Large intestine (tissue), 3 donors: ENCODE data around the gene LIPC. TPM values are rescaled to one million over a fixed set of nuclear protein-coding genes. Genes with fewer than 3 reads are reported as not detected.

Experiments used
- DNase-seq, 2 donors: peaks; one replicate each; pipeline versions ENCODE4 v3.0.0 to v3.0.0-alpha.2; 2013
- H3K27ac ChIP-seq: one replicate; pipeline ENCODE4 v1.5.1; 2013; ENCODE audit warnings: low read length
- H3K27me3 ChIP-seq: 2 replicates; pipeline ENCODE4 v1.6.1; 2013; ENCODE audit warnings: low read length; ENCODE audit not compliant: control insufficient read depth, insufficient read depth
- H3K36me3 ChIP-seq: 2 replicates; pipeline ENCODE4 v1.6.1; 2013; ENCODE audit warnings: low read length; ENCODE audit not compliant: control insufficient read depth, insufficient read depth
- H3K4me1 ChIP-seq: one replicate; pipeline ENCODE4 v1.6.1; 2013; ENCODE audit warnings: low read length; ENCODE audit not compliant: control insufficient read depth, insufficient read depth
- H3K4me3 ChIP-seq: one replicate; pipeline ENCODE4 v1.5.1; 2013; ENCODE audit warnings: low read length
- H3K9me3 ChIP-seq: one replicate; pipeline ENCODE4 v1.6.1; 2013; ENCODE audit warnings: mild to moderate bottlenecking, low read depth, low read length, moderate library complexity; ENCODE audit not compliant: control insufficient read depth
- WGBS: methylation state at CpG from one replicate; pipeline ENCODE4 v1.1.5; 2013; ENCODE audit warnings: low lambda C conversion rate; ENCODE audit not compliant: insufficient coverage; 5-methylcytosine and 5-hydroxymethylcytosine counted together
- polyA plus RNA-seq: library from polyadenylated mRNA; unstranded; fragments of 120-200 nt; gene quantifications from one replicate; pipeline ENCODE4 v1.2.1, GENCODE V29; 2013

The LIPC gene
- polyA plus RNA-seq, 1 donor, result 0.25 TPM

- no CpG with 5 or more reads among the region's 3 CpGs for WGBS
- DNase-seq, result no peak
- Histone ChIP-seq H3K9me3 (peaks cover 5% of the 10 kb centered on the region), H3K4me3 (no peak overlapping the region), H3K4me1 (no peaks in the 10 kb centered on the region), H3K27ac (no peak overlapping the region), H3K36me3 (no peaks in the 10 kb centered on the region), H3K27me3 (no peaks in the 10 kb centered on the region)
Measured at GRCh38 chr15:58491499-58492202, 59.9 kb downstream of the LIPC start.

GRCh38 chr15:58492661-58493397 lies 61.0 kb downstream of the LIPC start:
- Histone ChIP-seq H3K27ac (no peak overlapping the region), H3K4me1 (no peaks in the 10 kb centered on the region), H3K4me3 (no peak overlapping the region), H3K27me3 (no peaks in the 10 kb centered on the region), H3K36me3 (no peaks in the 10 kb centered on the region), H3K9me3 (peaks cover 5% of the 10 kb centered on the region)
- DNase-seq, result no peak
- no CpG with 5 or more reads among the region's 7 CpGs for WGBS

DNA sequence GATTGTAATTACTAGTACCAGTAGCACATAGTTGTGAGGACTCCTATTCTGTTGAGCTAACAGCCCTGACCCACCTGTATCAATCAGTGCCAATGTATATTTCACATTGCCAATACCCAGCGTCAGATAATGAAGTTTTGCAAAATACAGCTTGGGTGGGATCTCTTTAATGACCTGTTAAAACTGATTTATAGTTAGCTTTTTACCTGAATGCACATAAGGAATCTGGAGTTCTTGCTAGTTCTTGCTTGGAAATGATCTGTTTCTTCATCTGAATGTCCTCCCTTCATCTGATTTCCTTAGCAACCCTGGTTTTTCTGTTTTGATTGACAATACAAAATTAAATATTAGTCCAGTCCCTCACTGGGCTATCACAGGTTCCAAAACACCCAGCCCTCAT lies 62.8 kb downstream of the LIPC start:
- no peak overlapping the region for H3K27ac ChIP-seq
- WGBS, result no CpG with 5 or more reads among the region's 1 CpG
- H3K4me3 ChIP-seq, result no peak overlapping the region

GRCh38 chr15:58495891-58496408 lies 64.2 kb downstream of the LIPC start:
- Histone ChIP-seq H3K36me3 (no peaks in the 10 kb centered on the region), H3K4me1 (no peaks in the 10 kb centered on the region), H3K27ac (no peak overlapping the region), H3K9me3 (no peaks in the 10 kb centered on the region), H3K27me3 (no peaks in the 10 kb centered on the region), H3K4me3 (no peak overlapping the region)
- no peak for DNase-seq
- no CpG with 5 or more reads among the region's 3 CpGs for WGBS

More for the DNA sequence above, 62.8 kb downstream of the LIPC start:
- Histone ChIP-seq H3K4me1 (no peaks in the 10 kb centered on the region), H3K9me3 (no peaks in the 10 kb centered on the region), H3K36me3 (no peaks in the 10 kb centered on the region), H3K27me3 (no peaks in the 10 kb centered on the region)
- no peak for DNase-seq

- Histone ChIP-seq H3K27me3 (no peaks in the 10 kb centered on the region), H3K9me3 (no peaks in the 10 kb centered on the region), H3K4me3 (no peak overlapping the region), H3K4me1 (no peaks in the 10 kb centered on the region), H3K36me3 (no peaks in the 10 kb centered on the region), H3K27ac (no peak overlapping the region)
- WGBS, result no CpG with 5 or more reads among the region's 9 CpGs
- no peak for DNase-seq
Measured at GRCh38 chr15:58497046-58497785, 65.4 kb downstream of the LIPC start.

DNA sequence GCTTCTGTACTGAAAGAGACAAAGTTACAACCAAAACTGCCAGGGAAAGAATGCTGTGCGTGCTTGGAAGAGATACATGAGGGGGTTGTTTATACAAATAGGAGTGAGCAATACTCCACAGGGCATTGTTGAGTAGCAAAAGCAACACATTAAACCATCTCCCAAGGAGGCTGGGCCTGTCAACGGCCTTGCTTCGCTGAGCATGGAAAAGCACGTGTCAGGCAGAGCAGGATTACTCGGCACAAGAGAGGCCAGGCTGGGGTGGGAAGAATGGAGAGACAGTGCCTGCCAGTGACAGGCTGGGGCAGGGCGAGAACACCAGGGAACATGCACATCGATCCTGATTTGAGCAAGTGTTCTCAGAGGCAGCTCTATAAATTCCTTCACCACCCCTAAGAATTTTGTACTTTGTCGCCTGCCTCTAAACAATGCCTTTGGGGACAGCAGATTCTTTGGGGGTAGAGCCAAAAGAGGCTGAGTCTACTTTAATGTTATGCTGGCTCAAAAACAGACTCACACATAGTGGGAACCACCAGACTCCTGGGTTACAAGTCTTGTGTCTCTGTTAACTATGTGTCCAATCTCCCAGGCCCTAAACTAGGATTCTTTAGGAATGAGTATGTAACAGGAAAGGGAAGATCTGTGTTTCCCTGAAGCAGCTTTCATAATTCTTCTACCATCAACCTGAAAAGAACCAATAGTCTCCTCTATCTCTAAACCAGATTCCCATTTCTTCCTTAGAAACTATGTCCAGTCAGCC lies 67.2 kb downstream of the LIPC start:
- DNase-seq, result no peak
- H3K27ac ChIP-seq, result no peak overlapping the region

DNA sequence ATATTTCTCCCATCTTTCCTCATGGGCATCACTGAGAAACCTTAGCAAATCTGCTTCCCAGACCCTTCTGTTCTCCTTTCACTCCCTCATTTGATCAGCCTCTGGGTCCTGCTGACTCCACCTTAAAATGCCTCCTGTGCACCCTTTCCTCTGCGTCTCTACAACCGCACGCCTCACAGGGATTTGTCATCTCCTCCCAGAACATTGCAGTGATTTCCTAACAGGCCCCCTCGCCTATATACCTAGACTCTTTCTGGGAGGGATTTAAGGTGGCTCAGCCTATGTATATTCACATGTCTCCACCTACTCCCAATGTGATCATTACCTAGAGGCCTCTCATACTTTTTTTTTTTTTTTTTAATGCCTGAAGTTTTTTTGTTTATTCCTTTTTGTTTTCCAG lies 69.2 kb downstream of the LIPC start:
- no peak for DNase-seq
- Histone ChIP-seq H3K9me3 (no peaks in the 10 kb centered on the region), H3K27me3 (no peaks in the 10 kb centered on the region), H3K4me1 (peaks cover 7% of the 10 kb centered on the region), H3K36me3 (no peaks in the 10 kb centered on the region), H3K4me3 (no peak overlapping the region), H3K27ac (no peak overlapping the region)
- WGBS, result 100% methylated on average over 3 of the region's 4 CpGs

More for the DNA sequence above, 67.2 kb downstream of the LIPC start:
- Histone ChIP-seq H3K36me3 (no peaks in the 10 kb centered on the region), H3K9me3 (no peaks in the 10 kb centered on the region), H3K4me3 (no peak overlapping the region), H3K27me3 (no peaks in the 10 kb centered on the region), H3K4me1 (peaks cover 6% of the 10 kb centered on the region)
- WGBS, result 83% methylated on average over 1 of the region's 8 CpGs

- Histone ChIP-seq H3K4me3 (no peak overlapping the region), H3K36me3 (no peaks in the 10 kb centered on the region)
- 100% methylated on average over 1 of the region's 4 CpGs for WGBS
Measured at GRCh38 chr15:58501636-58502188, 69.9 kb downstream of the LIPC start.

DNA sequence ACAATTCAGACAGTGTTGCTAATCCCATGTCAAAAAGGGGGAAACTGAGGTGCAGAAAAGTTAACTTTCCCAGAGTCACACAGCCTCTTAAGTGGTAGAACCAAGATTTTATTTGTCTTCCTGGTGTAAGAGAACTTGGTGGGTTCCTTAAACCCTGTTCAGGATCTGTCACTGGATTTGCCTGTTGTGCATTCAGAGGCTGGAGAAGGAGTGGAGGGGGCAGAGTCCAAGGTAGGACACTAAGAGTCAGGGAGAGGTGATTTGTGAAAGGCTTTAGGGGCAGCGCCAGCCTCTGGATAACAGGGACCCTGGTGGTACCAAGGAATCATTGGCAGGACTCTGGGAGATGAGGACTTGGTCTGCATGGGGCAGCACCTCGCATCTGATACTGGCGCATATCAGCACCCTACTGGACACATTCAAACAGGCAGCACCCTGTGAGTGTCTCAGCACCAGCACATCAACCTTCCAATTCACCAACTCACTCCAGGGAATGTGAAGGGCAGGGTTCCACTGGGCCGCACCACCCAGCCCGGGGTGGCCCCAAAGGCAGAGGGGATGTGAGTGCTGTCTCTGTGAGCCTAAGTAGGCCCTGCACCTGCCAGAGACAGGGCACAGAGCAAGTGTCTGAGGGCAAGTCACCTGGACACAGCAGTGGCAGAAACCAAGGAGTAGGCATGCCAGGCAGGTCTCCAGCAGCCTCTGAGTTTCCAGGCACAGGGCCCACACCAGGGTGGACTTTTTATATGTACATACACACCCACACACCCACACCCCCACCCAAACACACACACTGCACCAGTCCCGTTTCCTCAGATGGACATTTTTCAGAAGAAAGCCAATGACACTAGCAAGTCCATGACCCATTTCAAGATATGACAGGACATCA lies 71.6 kb downstream of the LIPC start:
- DNase-seq, result peak in 1 of 2 donors; percentile 34
- H3K4me3 ChIP-seq, result no peak overlapping the region
- H3K27ac ChIP-seq, result no peak overlapping the region
- WGBS, result no CpG with 5 or more reads among the region's 6 CpGs
- no peaks in the 10 kb centered on the region for H3K9me3 ChIP-seq
- H3K4me1 ChIP-seq, result peaks cover 12% of the 10 kb centered on the region
- no peaks in the 10 kb centered on the region for H3K36me3 ChIP-seq
- H3K27me3 ChIP-seq, result no peaks in the 10 kb centered on the region

More at GRCh38 chr15:58501636-58502188, 69.9 kb downstream of the LIPC start:
- Histone ChIP-seq H3K27ac (no peak overlapping the region), H3K4me1 (peaks cover 12% of the 10 kb centered on the region), H3K9me3 (no peaks in the 10 kb centered on the region), H3K27me3 (no peaks in the 10 kb centered on the region)
- no peak for DNase-seq
